ENCODE data around the gene TMED1. TPM values are rescaled to one million over a fixed set of nuclear protein-coding genes. Genes with fewer than 3 reads are reported as not detected.

TMED1 gene
- total and polyA plus RNA-seq, 9 of the 15 experiments (the other 6 are each of a cell fraction or from before 2014, with no cell fraction given): 0.86 to 30.2 (median 23.5) TPM

- Histone ChIP-seq H3K36me3 (ENCODE audit: control insufficient read depth, insufficient read depth, low read length) (peaks cover 87% of the 10 kb centered on the region), H3K4me2 (ENCODE audit: insufficient read depth, low read length) (no peak overlapping the region), H3K9me3 (replicated peaks; ENCODE audit: control insufficient read depth, insufficient read depth, low read depth, low read length) (no peaks in the 10 kb centered on the region), H3K4me1 (replicated peaks in 1 of 2; ENCODE audit: control insufficient read depth in 2 of 2, insufficient read depth in 2 of 2, low read length in 2 of 2) (no peaks in the 10 kb centered on the region), H3K79me2 (ENCODE audit: control insufficient read depth, insufficient read depth, low read length) (no peaks in the 10 kb centered on the region), H3K9me1 (ENCODE audit: control insufficient read depth, insufficient read depth, low read length) (no peaks in the 10 kb centered on the region), H3K27ac (ENCODE audit: extremely low read depth, low read depth, low read length) (no peak overlapping the region), H2AFZ (ENCODE audit: low read depth, low read length) (no peak overlapping the region), H3K27me3 (ENCODE audit: control insufficient read depth in 2 of 2, insufficient read depth in 2 of 2, low read length in 2 of 2) (no peaks in the 10 kb centered on the region), H3K9ac (ENCODE audit: insufficient read depth in 1 of 2, low read depth in 2 of 2, low read length in 2 of 2) (no peak overlapping the region), H4K20me1 (replicated peaks; ENCODE audit: control insufficient read depth, insufficient read depth, low read length) (no peaks in the 10 kb centered on the region), H3K4me3 (no peak overlapping the region)
- FAIRE-seq (no peak), ATAC-seq (no peak), DNase-seq (ENCODE audit: extremely low read depth in 1 of 4, low spot score in 3 of 4) (no peak)
- in situ Hi-C loops (cut with MboI): no loop called here
- ChIA-PET CTCF (ENCODE audit: low intra/inter-chr PET ratio) (interaction anchor here (0.6 kb wide), 1 partner anchor 39 kb away, joined by 4 read pairs; the partner anchor contains the start of gene TMED1), POLR2A (no interaction called here)
- intact Hi-C loops (cut with micrococcal nuclease): no loop called here
- 90% methylated on average over 13 of the region's 14 CpGs for WGBS (ENCODE audit: insufficient coverage, low coverage, missing lambda C conversion rate)
- no TSS peak for BruUV-seq (replicated peaks)
- TF ChIP-seq ZZZ3 (IDR thresholded peaks at IDR 0.05) (no peak), MBD2 (IDR thresholded peaks at IDR 0.05; ENCODE audit: borderline replicate concordance, low read depth) (no peak), GTF3C2 (IDR thresholded peaks at IDR 0.05; ENCODE audit: borderline replicate concordance, extremely low read depth, insufficient read length) (no peak), SIN3A (IDR thresholded peaks at IDR 0.05; ENCODE audit: borderline replicate concordance in 2 of 2, control insufficient read depth in 1 of 2, low read depth in 2 of 2, low read length in 2 of 2) (no peak), BCLAF1 (IDR thresholded peaks at IDR 0.05; ENCODE audit: borderline replicate concordance in 1 of 2, control insufficient read depth in 1 of 2, low read depth in 2 of 2, low read length in 1 of 2) (no peak), MXD1 (CRISPR knock-in tag; IDR thresholded peaks at IDR 0.05; ENCODE audit: borderline replicate concordance, poor library complexity, severe bottlenecking) (no peak), NR2C1 (IDR thresholded peaks at IDR 0.05) (no peak), NR2C1 (tag; IDR thresholded peaks at IDR 0.05) (no peak), CUX1 (CRISPR knock-in tag; IDR thresholded peaks at IDR 0.05) (no peak)
These were observed 38.9 kb downstream of the TMED1 start for GRCh38 chr19:10797078-10797477.

All from K562 (cell line).